Measurements from ENCODE around the gene C6orf58. TPM values are rescaled to one million over a fixed set of nuclear protein-coding genes. Genes with fewer than 3 reads are reported as not detected.

The C6orf58 gene
- total RNA-seq, 1 donor from 2014 or later = not detected

DNA sequence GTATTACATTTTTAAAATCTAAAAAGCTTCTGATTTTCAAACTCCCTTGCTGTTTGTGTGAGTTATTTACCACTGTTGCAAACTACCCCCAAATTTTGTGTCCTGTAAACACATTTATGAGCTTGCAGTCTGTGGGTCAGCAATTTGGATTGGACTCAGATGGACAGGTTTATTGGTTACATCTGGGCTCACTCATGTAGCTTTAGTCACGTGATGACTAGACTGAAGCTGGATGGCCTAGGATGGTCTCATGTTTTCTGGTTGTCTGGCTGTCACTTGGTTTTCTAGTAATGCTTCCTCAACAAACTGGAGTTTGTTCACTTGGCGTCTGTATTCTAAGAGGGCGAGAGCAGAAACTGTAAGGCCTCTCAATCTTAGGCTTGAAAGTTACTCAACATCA, 12.2 kb upstream of the C6orf58 start:
- H3K4me1 Mint-ChIP-seq (ENCODE audit: low read depth, unreplicated experiment) = no peaks in the 10 kb centered on the region
- no peak overlapping the region for H3K4me3 Mint-ChIP-seq (ENCODE audit: unreplicated experiment)
- TF ChIP-seq, protein P1, sequence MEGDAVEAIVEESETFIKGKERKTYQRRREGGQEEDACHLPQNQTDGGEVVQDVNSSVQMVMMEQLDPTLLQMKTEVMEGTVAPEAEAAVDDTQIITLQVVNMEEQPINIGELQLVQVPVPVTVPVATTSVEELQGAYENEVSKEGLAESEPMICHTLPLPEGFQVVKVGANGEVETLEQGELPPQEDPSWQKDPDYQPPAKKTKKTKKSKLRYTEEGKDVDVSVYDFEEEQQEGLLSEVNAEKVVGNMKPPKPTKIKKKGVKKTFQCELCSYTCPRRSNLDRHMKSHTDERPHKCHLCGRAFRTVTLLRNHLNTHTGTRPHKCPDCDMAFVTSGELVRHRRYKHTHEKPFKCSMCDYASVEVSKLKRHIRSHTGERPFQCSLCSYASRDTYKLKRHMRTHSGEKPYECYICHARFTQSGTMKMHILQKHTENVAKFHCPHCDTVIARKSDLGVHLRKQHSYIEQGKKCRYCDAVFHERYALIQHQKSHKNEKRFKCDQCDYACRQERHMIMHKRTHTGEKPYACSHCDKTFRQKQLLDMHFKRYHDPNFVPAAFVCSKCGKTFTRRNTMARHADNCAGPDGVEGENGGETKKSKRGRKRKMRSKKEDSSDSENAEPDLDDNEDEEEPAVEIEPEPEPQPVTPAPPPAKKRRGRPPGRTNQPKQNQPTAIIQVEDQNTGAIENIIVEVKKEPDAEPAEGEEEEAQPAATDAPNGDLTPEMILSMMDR (IDR thresholded peaks at IDR 0.05; ENCODE audit: partially characterized antibody, unreplicated experiment) = no peak
- H3K9me3 Mint-ChIP-seq (ENCODE audit: unreplicated experiment) = no peaks in the 10 kb centered on the region
- no peaks in the 10 kb centered on the region for H3K36me3 Mint-ChIP-seq (ENCODE audit: unreplicated experiment)
- no peak overlapping the region for H3K27ac Mint-ChIP-seq (ENCODE audit: unreplicated experiment)
- no peaks in the 10 kb centered on the region for H3K27me3 Mint-ChIP-seq (ENCODE audit: unreplicated experiment)
- no peak for DNase-seq

DNA sequence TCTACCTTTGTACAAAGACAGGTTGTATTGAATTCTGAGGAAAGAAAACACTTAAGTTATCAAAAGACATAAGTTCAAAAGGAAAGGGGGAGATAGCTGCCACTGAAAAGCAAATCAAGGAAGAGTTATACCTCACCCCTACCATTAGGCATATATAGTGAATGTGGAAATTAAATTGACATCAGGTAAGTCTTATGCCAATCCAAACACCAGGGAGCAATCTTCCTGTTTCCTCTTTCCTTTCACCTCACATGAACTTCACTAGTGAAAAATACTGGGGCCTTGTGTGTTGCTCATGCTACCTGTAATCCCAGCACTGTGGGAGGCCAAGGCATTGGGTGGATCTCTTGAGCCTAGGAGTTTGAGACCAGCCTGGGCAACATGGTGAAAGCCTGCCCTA, 10.9 kb upstream of the C6orf58 start:
- DNase-seq = no peak
- Mint-ChIP-seq H3K27me3 (ENCODE audit: unreplicated experiment) (no peaks in the 10 kb centered on the region), H3K27ac (ENCODE audit: unreplicated experiment) (no peak overlapping the region), H3K36me3 (ENCODE audit: unreplicated experiment) (no peaks in the 10 kb centered on the region), H3K4me1 (ENCODE audit: low read depth, unreplicated experiment) (no peaks in the 10 kb centered on the region), H3K4me3 (ENCODE audit: unreplicated experiment) (no peak overlapping the region), H3K9me3 (ENCODE audit: unreplicated experiment) (no peaks in the 10 kb centered on the region)
- TF ChIP-seq, protein P1 (IDR thresholded peaks at IDR 0.05; ENCODE audit: partially characterized antibody, unreplicated experiment) = no peak

DNA sequence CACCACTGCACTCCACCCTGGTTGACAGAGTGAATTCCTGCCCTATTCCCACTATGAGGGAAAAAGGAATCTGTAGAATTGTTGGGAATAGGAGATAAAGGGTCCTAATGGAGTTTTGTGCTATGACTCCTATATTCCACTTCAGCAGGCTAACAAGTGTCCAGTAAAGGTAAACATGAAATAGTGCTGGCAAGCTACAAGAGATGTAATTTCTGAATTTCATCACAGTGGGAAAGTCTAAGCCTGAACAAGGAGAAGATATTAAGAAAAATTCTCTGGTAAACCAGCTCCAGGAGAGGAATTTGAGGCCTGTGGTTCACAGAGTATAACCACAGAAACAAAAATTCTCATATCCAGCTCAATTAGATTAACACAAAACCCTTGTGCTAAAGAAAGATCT, 10.3 kb upstream of the C6orf58 start:
- no peak overlapping the region for H3K27ac Mint-ChIP-seq (ENCODE audit: unreplicated experiment)
- TF ChIP-seq, protein P1 (IDR thresholded peaks at IDR 0.05; ENCODE audit: partially characterized antibody, unreplicated experiment) = no peak
- no peak for DNase-seq
- H3K4me1 Mint-ChIP-seq (ENCODE audit: low read depth, unreplicated experiment) = no peaks in the 10 kb centered on the region
- no peaks in the 10 kb centered on the region for H3K9me3 Mint-ChIP-seq (ENCODE audit: unreplicated experiment)
- no peaks in the 10 kb centered on the region for H3K27me3 Mint-ChIP-seq (ENCODE audit: unreplicated experiment)
- H3K4me3 Mint-ChIP-seq (ENCODE audit: unreplicated experiment) = no peak overlapping the region
- no peaks in the 10 kb centered on the region for H3K36me3 Mint-ChIP-seq (ENCODE audit: unreplicated experiment)

DNA sequence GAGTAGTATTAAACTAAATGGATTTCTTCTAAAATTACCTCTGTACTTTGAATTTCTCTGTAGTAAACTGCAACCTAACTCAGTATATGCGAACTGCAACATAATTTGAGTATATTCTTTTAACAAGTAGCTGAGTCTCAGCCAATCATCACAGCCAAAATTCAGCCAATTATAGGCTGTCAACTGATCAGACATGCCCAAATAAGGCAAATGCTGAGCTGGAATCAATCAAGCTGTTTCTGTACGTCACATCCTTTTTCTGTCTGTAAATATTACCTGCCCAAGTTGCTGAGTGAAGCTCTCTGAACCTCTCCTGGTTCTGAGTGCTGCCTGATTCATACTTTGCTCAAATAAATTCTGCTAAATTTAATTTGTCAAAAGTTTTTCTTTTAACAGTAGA, 9.5 kb upstream of the C6orf58 start:
- Mint-ChIP-seq H3K27me3 (ENCODE audit: unreplicated experiment) (no peaks in the 10 kb centered on the region), H3K4me1 (ENCODE audit: low read depth, unreplicated experiment) (no peaks in the 10 kb centered on the region), H3K9me3 (ENCODE audit: unreplicated experiment) (no peaks in the 10 kb centered on the region), H3K4me3 (ENCODE audit: unreplicated experiment) (no peak overlapping the region), H3K27ac (ENCODE audit: unreplicated experiment) (no peak overlapping the region), H3K36me3 (ENCODE audit: unreplicated experiment) (no peaks in the 10 kb centered on the region)
- TF ChIP-seq, protein P1 (IDR thresholded peaks at IDR 0.05; ENCODE audit: partially characterized antibody, unreplicated experiment) = no peak
- no peak for DNase-seq

DNA sequence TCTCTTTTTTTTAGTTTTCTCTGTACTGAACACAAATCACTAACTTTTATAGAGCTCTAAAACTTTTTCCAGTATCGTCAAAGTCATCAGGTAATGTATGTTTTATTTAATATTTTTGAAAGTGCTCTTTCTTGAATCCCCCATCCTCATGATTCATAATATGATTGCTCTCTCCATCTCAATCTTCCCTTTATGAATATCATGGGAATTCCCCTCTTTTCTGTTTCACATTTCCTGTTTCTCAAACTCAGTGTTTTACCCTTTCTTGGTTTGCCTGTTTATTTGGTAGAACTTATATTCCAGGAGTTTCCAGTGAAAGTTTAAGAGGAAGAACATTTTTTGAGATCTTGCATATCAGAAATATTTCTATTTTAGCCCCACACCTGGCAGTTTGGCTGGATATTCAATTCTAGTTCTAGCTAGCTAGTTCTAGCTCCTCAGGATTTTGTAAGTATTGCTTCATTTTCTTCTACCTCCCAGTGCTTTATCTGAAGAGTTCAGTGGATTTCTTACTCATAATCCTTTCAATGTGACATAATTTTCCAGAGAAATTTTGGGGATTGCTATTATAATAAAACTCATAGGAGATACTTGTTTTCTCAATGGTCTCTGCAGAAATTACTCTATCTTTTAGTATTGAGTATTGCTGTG, 6.1 kb upstream of the C6orf58 start:
- Mint-ChIP-seq H3K36me3 (ENCODE audit: unreplicated experiment) (no peaks in the 10 kb centered on the region), H3K4me1 (ENCODE audit: low read depth, unreplicated experiment) (no peaks in the 10 kb centered on the region), H3K27me3 (ENCODE audit: unreplicated experiment) (no peaks in the 10 kb centered on the region), H3K9me3 (ENCODE audit: unreplicated experiment) (no peaks in the 10 kb centered on the region), H3K4me3 (ENCODE audit: unreplicated experiment) (no peak overlapping the region), H3K27ac (ENCODE audit: unreplicated experiment) (no peak overlapping the region)
- no peak for DNase-seq
- TF ChIP-seq, protein P1 (IDR thresholded peaks at IDR 0.05; ENCODE audit: partially characterized antibody, unreplicated experiment) = no peak
